COLO668 (cell line): Measurements from ENCODE around the gene TBC1D3B.
"Not testable (repeated sequence)": the region's sequence is repeated elsewhere in the genome, so short reads cannot be mapped to it uniquely, and the experiment has no call there.

ENCODE experiments used
- DNase-seq: peaks from one replicate; lab custom pipeline; 2025; ENCODE audit not compliant: unreplicated experiment; lab: John Stamatoyannopoulos, UW

TBC1D3B gene

DNA sequence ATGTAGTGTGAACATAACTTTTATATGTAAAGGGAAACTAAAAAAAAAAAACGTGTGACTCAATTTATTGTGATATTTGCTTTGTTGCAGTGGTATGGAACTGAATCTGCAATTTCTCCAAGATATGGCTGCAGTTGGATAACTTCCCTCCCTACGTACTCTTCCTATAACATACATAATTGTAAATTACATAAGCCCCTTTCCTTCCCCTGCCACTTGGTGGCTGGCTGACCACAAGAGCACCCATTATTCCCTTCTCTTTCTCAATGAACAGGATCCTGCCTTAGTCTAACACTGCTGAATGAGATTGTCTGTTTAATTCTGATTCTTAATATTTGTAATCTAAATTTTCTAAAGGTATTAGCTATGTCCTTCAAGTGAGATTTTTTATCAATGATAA is 45.0 kb downstream of the TBC1D3B start:
- no peak for DNase-seq

- DNase-seq, result no peak
Observed at GRCh38 chr17:36130346-36130745, 46.1 kb downstream of the TBC1D3B start.

- DNase-seq, result no peak
Observed at GRCh38 chr17:36129616-36130015, 46.8 kb downstream of the TBC1D3B start.

DNA sequence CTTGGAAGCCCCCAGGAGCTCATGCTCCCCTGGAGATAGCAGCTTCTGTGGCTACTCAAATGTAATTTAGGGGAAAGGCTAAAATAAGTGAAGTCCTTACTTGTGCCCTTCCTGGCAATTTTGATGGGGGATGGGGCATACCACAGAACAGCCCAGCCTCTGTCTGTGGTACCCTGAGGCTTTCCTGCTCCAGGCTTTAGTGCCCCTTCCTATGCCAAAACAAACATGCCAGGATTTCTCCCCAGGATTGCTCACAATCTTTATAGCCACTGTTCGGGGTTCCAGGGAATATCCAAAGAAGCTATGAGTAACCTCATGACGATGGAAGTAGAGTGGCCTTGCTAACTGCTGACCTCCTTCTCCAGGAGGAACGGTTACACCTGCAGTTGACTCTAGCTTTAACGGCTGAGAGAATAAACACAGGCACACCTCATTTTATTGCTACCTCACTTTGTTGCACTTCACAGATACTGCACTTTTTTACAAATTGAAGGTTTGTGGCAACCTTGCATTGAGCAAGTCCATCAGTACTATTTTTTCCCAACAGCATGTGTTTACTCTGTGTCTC is 47.9 kb downstream of the TBC1D3B start:
- no peak for DNase-seq

GRCh38 chr17:36127911-36128310 is 48.5 kb downstream of the TBC1D3B start:
- no peak for DNase-seq

DNA sequence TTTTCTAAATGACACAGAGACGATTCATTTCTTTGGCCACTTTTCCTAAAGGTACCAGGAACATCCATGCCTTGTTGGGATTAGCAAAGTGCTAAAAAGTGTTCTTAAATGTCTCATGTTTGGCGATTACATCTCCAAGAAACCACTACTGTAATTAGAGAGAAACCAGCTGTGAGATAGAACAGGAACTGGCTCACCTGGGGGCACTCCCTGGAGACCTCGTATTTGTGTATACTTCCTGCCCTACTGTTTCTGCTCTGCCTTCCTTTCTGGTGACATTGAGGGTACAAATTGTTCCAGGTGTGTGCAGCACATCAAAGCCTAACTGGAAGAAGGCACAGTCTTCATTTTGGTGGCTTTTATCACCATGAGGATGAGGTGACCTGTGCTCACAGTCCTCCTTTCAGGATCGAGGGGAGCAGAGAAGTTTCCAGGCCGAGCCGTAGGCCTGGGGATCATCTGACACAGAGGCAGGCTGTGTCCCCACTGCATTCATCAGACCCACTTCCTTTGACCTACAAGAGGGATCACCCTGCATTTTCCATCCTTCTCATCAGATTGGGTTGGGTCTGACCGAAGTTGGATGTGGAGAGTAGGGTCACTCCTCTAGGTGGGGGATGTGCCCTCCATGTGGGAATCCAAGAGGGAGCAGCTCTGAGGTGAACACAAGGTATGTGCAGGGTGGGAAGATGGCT is 49.1 kb downstream of the TBC1D3B start:
- no peak for DNase-seq

DNA sequence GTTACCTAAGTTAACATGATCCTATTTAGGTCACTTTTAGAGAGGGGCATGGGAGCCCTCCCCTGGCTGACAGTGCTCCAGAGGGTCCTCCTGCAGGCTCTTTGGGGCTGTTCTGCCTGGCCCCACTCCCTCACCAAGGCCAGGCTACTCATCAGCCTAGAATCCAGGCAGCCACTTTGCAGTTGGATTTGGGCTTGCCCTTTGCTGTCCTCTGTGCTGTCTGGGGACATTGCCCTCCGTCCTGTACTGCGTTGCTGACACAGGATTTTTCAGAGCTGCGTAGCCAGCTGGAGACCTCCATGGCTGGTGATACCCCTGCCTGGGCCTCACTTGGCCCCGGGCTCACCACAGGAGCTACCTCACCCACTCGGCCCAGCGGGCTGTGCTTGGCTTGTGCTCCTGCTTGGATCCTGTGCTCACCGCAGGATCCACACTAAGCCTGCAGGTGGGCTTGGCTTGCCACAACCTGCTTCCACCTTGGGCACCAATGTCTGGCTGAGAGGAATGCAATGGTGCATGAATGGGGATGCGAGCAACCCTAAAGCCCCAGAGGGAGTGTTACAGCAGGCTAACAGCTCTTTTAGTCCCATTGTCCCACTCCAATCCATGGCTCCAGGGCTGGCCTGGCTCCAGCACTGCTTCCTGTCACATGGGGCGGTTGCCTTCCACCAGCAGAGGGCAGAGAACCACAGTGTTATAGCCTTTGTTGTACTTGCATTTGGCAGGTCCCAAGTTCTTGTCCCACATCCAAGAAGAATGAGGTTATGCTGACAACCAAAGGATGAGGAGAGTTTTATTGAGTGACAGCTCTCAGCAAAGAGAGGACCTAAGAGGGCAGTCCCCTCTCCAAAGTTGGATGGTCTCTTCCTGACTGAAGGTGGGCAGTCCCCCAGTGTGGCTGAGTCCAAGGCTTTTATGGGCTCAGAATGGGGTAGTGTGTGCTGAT is 51.3 kb downstream of the TBC1D3B start:
- DNase-seq, result no peak

DNA sequence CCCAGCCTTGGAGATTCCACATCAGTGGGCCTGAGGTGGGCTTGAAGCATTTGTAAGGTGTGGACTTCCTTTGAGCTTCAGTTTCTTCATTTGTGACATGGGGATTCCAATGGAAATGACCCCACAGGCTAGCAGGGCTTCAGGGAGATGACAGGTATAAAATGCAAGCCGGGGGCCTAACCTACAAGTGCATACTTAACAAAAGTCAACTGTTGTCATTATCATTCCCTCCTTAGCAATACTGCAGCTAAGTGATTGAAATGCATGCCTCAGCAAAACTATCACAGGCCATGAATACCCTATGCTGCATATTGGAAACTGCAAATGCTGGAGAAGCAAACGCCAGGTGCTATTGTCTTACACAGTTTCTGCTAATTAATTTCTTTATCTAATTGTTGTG is 53.0 kb downstream of the TBC1D3B start:
- no peak for DNase-seq

GRCh38 chr17:36121099-36121498 is 55.3 kb downstream of the TBC1D3B start:
- not testable (repeated sequence) for DNase-seq

GRCh38 chr17:36120221-36120620 is 56.2 kb downstream of the TBC1D3B start:
- DNase-seq, result no peak

GRCh38 chr17:36118477-36119353 is 57.7 kb downstream of the TBC1D3B start:
- no peak for DNase-seq

- no peak for DNase-seq
Observed at GRCh38 chr17:36117505-36118382, 58.7 kb downstream of the TBC1D3B start.
